ENCODE measurements around the gene ABCA7.
"Not testable (repeated sequence)": the region's sequence is repeated elsewhere in the genome, so short reads cannot be mapped to it uniquely, and the experiment has no call there.

The ABCA7 gene

DNA sequence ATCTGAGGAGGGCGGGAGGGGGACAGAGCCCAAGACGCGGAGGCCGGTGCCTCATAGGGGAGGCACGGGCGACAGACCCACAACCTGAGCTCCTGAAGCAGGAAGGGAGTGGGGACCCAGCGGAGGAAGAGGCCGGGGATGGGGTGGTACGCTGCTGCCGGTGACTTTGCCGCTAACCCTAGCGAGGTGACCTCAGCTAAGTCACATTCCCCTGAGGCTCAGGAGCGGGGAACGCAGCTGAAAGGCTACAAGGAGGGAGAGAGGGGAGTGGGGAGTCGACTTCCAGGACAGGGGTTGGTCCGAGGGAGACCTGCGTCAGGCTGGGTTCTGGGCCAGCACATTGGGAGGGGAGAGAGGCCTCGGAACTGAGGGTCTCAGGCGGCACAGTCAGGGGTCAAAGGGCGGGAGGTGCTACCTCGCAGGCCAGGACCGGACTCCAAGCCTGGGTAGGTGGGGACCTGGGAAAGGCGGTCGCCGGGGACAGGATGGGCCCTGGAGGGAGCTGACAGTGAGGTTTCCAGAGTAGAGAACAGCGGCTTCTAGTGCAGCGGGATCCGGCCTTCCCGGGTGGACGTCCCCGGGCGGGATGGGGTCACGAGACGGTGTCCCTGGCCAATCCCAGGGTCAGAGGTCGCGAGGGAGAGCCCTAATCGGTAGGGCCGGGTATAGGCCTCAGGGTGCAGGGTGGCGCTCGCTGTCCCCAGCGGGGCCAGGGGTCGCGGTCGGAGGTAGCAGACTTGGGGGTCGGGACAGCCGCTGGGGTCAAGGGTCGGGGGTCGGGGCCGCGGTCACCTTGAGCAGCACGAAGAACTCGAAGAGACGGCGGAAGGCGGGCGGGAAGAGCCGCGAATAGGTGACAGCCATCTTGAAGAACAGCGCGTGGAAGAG, 19.7 kb upstream of the ABCA7 start:
- peaks cover 43% of the 10 kb centered on the region for H3K4me1 ChIP-seq (ENCODE audit: control insufficient read depth, insufficient read depth, low read length)
- peak; percentile 50 for DNase-seq (ENCODE audit: low read depth)
- H3K9ac ChIP-seq (ENCODE audit: low read length), result peak overlapping the region; percentile 96
- H3K27me3 ChIP-seq (replicated peaks; ENCODE audit: control insufficient read depth, insufficient read depth, low read length), result no peaks in the 10 kb centered on the region
- H3K36me3 ChIP-seq (ENCODE audit: control insufficient read depth, insufficient read depth, low read length, severe bottlenecking), result no peaks in the 10 kb centered on the region
- peak overlapping the region; percentile 93 for H3K4me3 ChIP-seq (ENCODE audit: low read length)
- H3K9me3 ChIP-seq (ENCODE audit: control insufficient read depth, low read length), result no peaks in the 10 kb centered on the region

GRCh38 chr19:1020868-1021425, 19.0 kb upstream of the ABCA7 start, which contains the start of gene TMEM259:
Gene TMEM259, minus strand, starts transcription at chr19:1021123. Its CDS starts 127 bp downstream, at chr19:1020996.
- Histone ChIP-seq H3K27me3 (replicated peaks; ENCODE audit: control insufficient read depth, insufficient read depth, low read length) (no peaks in the 10 kb centered on the region), H3K4me1 (ENCODE audit: control insufficient read depth, insufficient read depth, low read length) (peaks cover 37% of the 10 kb centered on the region), H3K4me3 (ENCODE audit: low read length) (peak within 1 kb of the TSS; percentile 93), H3K9ac (ENCODE audit: low read length) (peak within 1 kb of the TSS; percentile 96), H3K9me3 (ENCODE audit: control insufficient read depth, low read length) (no peaks in the 10 kb centered on the region), H3K36me3 (ENCODE audit: control insufficient read depth, insufficient read depth, low read length, severe bottlenecking) (no peaks in the 10 kb centered on the region)
- DNase-seq (ENCODE audit: low read depth), result peak; percentile 99

DNA sequence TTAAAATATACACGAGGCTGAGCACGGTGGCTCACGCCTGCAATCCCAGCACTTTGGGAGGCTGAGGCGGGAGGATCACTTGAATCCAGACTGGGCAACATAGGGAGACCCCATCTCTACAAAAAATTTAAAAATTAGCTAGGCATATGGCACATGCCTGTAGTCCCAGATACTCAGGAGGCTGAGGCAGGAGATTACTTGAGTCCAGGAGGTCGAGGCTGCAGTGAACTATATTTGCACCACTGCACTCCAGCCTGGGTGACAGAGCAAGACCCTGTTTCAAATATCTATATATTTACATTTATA, 16.1 kb upstream of the ABCA7 start:
- not testable (repeated sequence) for H3K9ac ChIP-seq (ENCODE audit: low read length); H3K4me3 ChIP-seq (ENCODE audit: low read length); H3K36me3 ChIP-seq (ENCODE audit: control insufficient read depth, insufficient read depth, low read length, severe bottlenecking); H3K9me3 ChIP-seq (ENCODE audit: control insufficient read depth, low read length); H3K27me3 ChIP-seq (replicated peaks; ENCODE audit: control insufficient read depth, insufficient read depth, low read length); DNase-seq (ENCODE audit: low read depth)
- H3K4me1 ChIP-seq (ENCODE audit: control insufficient read depth, insufficient read depth, low read length), result peaks cover 12% of the 10 kb centered on the region

- H3K9me3 ChIP-seq (ENCODE audit: control insufficient read depth, low read length); H3K27me3 ChIP-seq (replicated peaks; ENCODE audit: control insufficient read depth, insufficient read depth, low read length); H3K4me3 ChIP-seq (ENCODE audit: low read length); H3K9ac ChIP-seq (ENCODE audit: low read length); H3K36me3 ChIP-seq (ENCODE audit: control insufficient read depth, insufficient read depth, low read length, severe bottlenecking); DNase-seq (ENCODE audit: low read depth): not testable (repeated sequence)
- H3K4me1 ChIP-seq (ENCODE audit: control insufficient read depth, insufficient read depth, low read length), result peaks cover 15% of the 10 kb centered on the region
Measured at GRCh38 chr19:1025080-1025479, 14.8 kb upstream of the ABCA7 start.

- Histone ChIP-seq H3K9me3 (ENCODE audit: control insufficient read depth, low read length) (no peaks in the 10 kb centered on the region), H3K4me3 (ENCODE audit: low read length) (peak within 1 kb of the TSS; percentile 99), H3K9ac (ENCODE audit: low read length) (peak within 1 kb of the TSS; percentile 100), H3K36me3 (ENCODE audit: control insufficient read depth, insufficient read depth, low read length, severe bottlenecking) (peaks cover 5% of the 10 kb centered on the region), H3K4me1 (ENCODE audit: control insufficient read depth, insufficient read depth, low read length) (peaks cover 16% of the 10 kb centered on the region), H3K27me3 (replicated peaks; ENCODE audit: control insufficient read depth, insufficient read depth, low read length) (no peaks in the 10 kb centered on the region)
- peak; percentile 93 for DNase-seq (ENCODE audit: low read depth)
Measured at GRCh38 chr19:1025960-1026782, 13.7 kb upstream of the ABCA7 start, which contains the start of gene CNN2. Gene CNN2, plus strand, starts transcription at chr19:1026608. Its CDS starts 54 bp downstream, at chr19:1026662.

- peaks cover 9% of the 10 kb centered on the region for H3K36me3 ChIP-seq (ENCODE audit: control insufficient read depth, insufficient read depth, low read length, severe bottlenecking)
- no peaks in the 10 kb centered on the region for H3K9me3 ChIP-seq (ENCODE audit: control insufficient read depth, low read length)
- DNase-seq (ENCODE audit: low read depth), result peak; percentile 48
- peak overlapping the region; percentile 100 for H3K9ac ChIP-seq (ENCODE audit: low read length)
- no peaks in the 10 kb centered on the region for H3K27me3 ChIP-seq (replicated peaks; ENCODE audit: control insufficient read depth, insufficient read depth, low read length)
- H3K4me1 ChIP-seq (ENCODE audit: control insufficient read depth, insufficient read depth, low read length), result peaks cover 16% of the 10 kb centered on the region
- H3K4me3 ChIP-seq (ENCODE audit: low read length), result peak overlapping the region; percentile 99
Measured at GRCh38 chr19:1026783-1027649, 12.9 kb upstream of the ABCA7 start.

- Histone ChIP-seq H3K9me3 (ENCODE audit: control insufficient read depth, low read length) (no peaks in the 10 kb centered on the region), H3K36me3 (ENCODE audit: control insufficient read depth, insufficient read depth, low read length, severe bottlenecking) (peaks cover 16% of the 10 kb centered on the region), H3K4me1 (ENCODE audit: control insufficient read depth, insufficient read depth, low read length) (peaks cover 16% of the 10 kb centered on the region), H3K4me3 (ENCODE audit: low read length) (peak overlapping the region; percentile 99), H3K9ac (ENCODE audit: low read length) (peak overlapping the region; percentile 100), H3K27me3 (replicated peaks; ENCODE audit: control insufficient read depth, insufficient read depth, low read length) (no peaks in the 10 kb centered on the region)
- DNase-seq (ENCODE audit: low read depth), result peak; percentile 36
Measured at GRCh38 chr19:1027650-1028061, 12.3 kb upstream of the ABCA7 start.

DNA sequence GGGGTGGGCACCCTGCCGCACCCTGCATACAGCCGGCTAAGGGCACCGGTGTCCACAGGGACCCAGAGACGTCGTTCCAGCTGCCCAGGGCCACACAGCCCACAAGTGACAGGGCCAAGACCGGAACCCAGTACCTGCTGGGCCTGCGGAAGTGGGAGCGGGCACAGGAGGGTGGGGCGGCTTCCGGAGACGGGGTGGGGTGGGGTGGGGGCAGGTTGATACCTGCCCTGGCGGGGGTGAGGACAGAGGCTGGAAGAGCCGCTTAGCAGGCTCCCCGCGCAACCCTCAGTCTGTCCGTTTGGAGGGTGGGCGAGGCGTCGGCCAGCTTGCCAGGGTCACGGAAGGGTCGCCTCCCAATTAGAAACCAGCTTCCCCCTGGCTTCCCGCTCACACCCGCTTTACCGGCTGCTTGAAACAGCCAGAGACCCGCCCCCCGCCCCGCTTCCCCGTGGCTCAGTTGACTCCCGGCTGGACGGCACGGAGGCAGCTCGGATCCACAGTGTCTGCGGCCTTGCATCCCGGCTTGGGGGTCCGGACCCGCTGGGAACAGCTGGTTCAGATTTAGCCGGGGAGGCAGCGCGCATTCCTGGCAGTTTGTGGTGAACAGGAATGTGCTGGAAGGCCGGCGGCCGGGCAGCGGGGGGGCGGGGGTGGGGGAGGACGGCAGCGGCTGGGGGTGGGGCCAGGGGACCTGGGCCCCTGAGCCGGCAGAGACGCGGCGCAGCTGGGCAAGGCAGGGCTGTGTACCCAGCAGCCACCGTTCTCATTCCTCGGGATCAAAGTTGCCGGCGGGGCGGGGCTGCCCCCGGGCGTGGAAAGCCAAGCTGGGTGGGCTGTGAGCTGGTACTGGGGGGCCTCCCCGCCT, 11.6 kb upstream of the ABCA7 start:
- H3K4me3 ChIP-seq (ENCODE audit: low read length), result peak overlapping the region; percentile 99
- peaks cover 22% of the 10 kb centered on the region for H3K36me3 ChIP-seq (ENCODE audit: control insufficient read depth, insufficient read depth, low read length, severe bottlenecking)
- peaks cover 13% of the 10 kb centered on the region for H3K4me1 ChIP-seq (ENCODE audit: control insufficient read depth, insufficient read depth, low read length)
- peak overlapping the region; percentile 100 for H3K9ac ChIP-seq (ENCODE audit: low read length)
- no peaks in the 10 kb centered on the region for H3K27me3 ChIP-seq (replicated peaks; ENCODE audit: control insufficient read depth, insufficient read depth, low read length)
- peak; percentile 98 for DNase-seq (ENCODE audit: low read depth)
- no peaks in the 10 kb centered on the region for H3K9me3 ChIP-seq (ENCODE audit: control insufficient read depth, low read length)

- peaks cover 13% of the 10 kb centered on the region for H3K4me1 ChIP-seq (ENCODE audit: control insufficient read depth, insufficient read depth, low read length)
- peaks cover 42% of the 10 kb centered on the region for H3K36me3 ChIP-seq (ENCODE audit: control insufficient read depth, insufficient read depth, low read length, severe bottlenecking)
- no peak overlapping the region for H3K9ac ChIP-seq (ENCODE audit: low read length)
- no peaks in the 10 kb centered on the region for H3K27me3 ChIP-seq (replicated peaks; ENCODE audit: control insufficient read depth, insufficient read depth, low read length)
- no peak overlapping the region for H3K4me3 ChIP-seq (ENCODE audit: low read length)
- DNase-seq (ENCODE audit: low read depth), result no peak
- no peaks in the 10 kb centered on the region for H3K9me3 ChIP-seq (ENCODE audit: control insufficient read depth, low read length)
Measured at GRCh38 chr19:1032264-1032867, 7.5 kb upstream of the ABCA7 start.

Data from adipocyte (in vitro differentiated cells).